ENCODE data around the gene CYB561D2. TPM values are rescaled to one million over a fixed set of nuclear protein-coding genes. Genes with fewer than 3 reads are reported as not detected.

Gene CYB561D2
- total and polyA plus RNA-seq, 9 of the 15 experiments (the other 6 are each of a cell fraction or from before 2014, with no cell fraction given): 4.2 to 16.6 (median 9.4) TPM

DNA sequence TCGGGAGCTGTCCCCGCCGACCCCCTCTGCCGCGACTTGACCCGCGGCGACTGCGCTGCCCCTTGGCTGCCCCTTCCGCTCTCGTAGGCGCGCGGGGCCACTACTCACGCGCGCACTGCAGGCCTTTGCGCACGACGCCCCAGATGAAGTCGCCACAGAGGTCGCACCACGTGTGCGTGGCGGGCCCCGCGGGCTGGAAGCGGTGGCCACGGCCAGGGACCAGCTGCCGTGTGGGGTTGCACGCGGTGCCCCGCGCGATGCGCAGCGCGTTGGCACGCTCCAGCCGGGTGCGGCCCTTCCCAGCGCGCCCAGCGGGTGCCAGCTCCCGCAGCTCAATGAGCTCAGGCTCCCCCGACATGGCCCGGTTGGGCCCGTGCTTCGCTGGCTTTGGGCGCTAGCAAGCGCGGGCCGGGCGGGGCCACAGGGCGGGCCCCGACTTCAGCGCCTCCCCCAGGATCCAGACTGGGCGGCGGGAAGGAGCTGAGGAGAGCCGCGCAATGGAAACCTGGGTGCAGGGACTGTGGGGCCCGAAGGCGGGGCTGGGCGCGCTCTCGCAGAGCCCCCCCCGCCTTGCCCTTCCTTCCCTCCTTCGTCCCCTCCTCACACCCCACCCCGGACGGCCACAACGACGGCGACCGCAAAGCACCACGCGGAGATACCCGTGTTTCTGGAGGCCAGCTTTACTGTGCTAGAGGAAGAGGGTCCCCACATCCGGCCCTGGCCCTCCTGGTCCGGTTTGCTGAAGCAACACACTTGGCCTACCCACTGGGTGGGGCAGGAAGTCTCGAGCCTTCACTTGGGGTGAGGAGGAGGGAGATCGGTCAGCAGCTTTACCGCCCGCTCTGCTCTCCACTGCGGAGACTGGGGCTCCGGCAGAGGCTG is 10.0 kb upstream of the CYB561D2 start, which contains the start of gene RASSF1 (continued):
- TF ChIP-seq, protein P1, sequence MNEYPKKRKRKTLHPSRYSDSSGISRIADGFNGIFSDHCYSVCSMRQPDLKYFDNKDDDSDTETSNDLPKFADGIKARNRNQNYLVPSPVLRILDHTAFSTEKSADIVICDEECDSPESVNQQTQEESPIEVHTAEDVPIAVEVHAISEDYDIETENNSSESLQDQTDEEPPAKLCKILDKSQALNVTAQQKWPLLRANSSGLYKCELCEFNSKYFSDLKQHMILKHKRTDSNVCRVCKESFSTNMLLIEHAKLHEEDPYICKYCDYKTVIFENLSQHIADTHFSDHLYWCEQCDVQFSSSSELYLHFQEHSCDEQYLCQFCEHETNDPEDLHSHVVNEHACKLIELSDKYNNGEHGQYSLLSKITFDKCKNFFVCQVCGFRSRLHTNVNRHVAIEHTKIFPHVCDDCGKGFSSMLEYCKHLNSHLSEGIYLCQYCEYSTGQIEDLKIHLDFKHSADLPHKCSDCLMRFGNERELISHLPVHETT (CRISPR knock-in tag; conservative IDR thresholded peaks at IDR 0.05 in 1 of 2, IDR thresholded peaks at IDR 0.05 in 1 of 2): no peak
- no peak for TF ChIP-seq ZNF507 (tag; conservative IDR thresholded peaks at IDR 0.05)
- peak; percentile 88 for TF ChIP-seq ZFX (CRISPR knock-in tag; IDR thresholded peaks at IDR 0.05)
- peak; percentile 69 for TF ChIP-seq SAP30 (IDR thresholded peaks at IDR 0.05; ENCODE audit: borderline replicate concordance, insufficient read depth, low read depth, low read length, poor library complexity, severe bottlenecking)
- TF ChIP-seq SMARCC2 (IDR thresholded peaks at IDR 0.05; ENCODE audit: low read depth): no peak
- no peak for TF ChIP-seq HMG20A (CRISPR knock-in tag; conservative IDR thresholded peaks at IDR 0.05)

DNA sequence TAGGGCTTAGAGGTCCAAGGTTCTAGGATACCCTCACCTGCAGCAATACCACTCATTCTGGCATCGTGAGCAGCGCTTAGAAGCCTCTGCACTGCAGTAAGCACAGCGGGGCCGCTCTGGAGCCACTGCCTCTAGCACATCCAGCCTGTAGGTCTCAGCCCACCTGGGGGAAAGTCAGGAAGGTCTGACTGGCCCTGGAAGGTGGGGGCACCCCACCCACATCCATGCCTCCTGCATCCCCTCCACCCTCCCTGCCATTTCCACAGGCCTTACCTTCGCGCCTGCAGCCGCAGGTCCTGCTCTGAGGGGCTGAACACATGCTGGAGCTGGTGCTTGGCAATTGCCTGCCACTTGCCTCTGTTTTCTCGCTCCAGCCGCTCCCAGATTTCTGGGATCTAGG is 9.1 kb upstream of the CYB561D2 start:
- no peak overlapping the region for H2AFZ ChIP-seq (ENCODE audit: low read depth, low read length)
- TF ChIP-seq, protein P2, sequence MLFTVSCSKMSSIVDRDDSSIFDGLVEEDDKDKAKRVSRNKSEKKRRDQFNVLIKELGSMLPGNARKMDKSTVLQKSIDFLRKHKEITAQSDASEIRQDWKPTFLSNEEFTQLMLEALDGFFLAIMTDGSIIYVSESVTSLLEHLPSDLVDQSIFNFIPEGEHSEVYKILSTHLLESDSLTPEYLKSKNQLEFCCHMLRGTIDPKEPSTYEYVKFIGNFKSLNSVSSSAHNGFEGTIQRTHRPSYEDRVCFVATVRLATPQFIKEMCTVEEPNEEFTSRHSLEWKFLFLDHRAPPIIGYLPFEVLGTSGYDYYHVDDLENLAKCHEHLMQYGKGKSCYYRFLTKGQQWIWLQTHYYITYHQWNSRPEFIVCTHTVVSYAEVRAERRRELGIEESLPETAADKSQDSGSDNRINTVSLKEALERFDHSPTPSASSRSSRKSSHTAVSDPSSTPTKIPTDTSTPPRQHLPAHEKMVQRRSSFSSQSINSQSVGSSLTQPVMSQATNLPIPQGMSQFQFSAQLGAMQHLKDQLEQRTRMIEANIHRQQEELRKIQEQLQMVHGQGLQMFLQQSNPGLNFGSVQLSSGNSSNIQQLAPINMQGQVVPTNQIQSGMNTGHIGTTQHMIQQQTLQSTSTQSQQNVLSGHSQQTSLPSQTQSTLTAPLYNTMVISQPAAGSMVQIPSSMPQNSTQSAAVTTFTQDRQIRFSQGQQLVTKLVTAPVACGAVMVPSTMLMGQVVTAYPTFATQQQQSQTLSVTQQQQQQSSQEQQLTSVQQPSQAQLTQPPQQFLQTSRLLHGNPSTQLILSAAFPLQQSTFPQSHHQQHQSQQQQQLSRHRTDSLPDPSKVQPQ (CRISPR knock-in tag; IDR thresholded peaks at IDR 0.05; ENCODE audit: borderline replicate concordance): no peak
- TF ChIP-seq ZFP36 (IDR thresholded peaks at IDR 0.05; ENCODE audit: low read depth, low read length, partially characterized antibody) (no peak), HMGN3 (IDR thresholded peaks at IDR 0.05; ENCODE audit: borderline replicate concordance, extremely low read depth, insufficient read length, low read depth, low read length) (no peak), L3MBTL2 (IDR thresholded peaks at IDR 0.05) (no peak), GATAD2B (IDR thresholded peaks at IDR 0.05; ENCODE audit: borderline replicate concordance) (no peak), NCOA2 (IDR thresholded peaks at IDR 0.05; ENCODE audit: partially characterized antibody in 2 of 2) (no peak), NFE2 (IDR thresholded peaks at IDR 0.05; ENCODE audit: low read depth) (no peak), CSDE1 (IDR thresholded peaks at IDR 0.05) (no peak), ZNF551 (CRISPR knock-in tag; IDR thresholded peaks at IDR 0.05) (no peak)

More for the DNA sequence above, 9.1 kb upstream of the CYB561D2 start:
- ATAC-seq (no peak), DNase-seq (ENCODE audit: extremely low read depth in 1 of 4, low spot score in 3 of 4) (no peak), FAIRE-seq (no peak)
- Histone ChIP-seq H3K79me2 (ENCODE audit: control insufficient read depth, insufficient read depth, low read length) (peaks cover 41% of the 10 kb centered on the region), H3K4me2 (ENCODE audit: insufficient read depth, low read length) (peak overlapping the region; percentile 72), H3K27ac (ENCODE audit: extremely low read depth, low read depth, low read length) (peak overlapping the region; percentile 99; the same call in 2 of the 3 replicates), H3K9me3 (replicated peaks; ENCODE audit: control insufficient read depth, insufficient read depth, low read depth, low read length) (no peaks in the 10 kb centered on the region), H4K20me1 (replicated peaks; ENCODE audit: control insufficient read depth, insufficient read depth, low read length) (no peaks in the 10 kb centered on the region), H3K4me1 (replicated peaks in 1 of 2; ENCODE audit: control insufficient read depth in 2 of 2, insufficient read depth in 2 of 2, low read length in 2 of 2) (peaks cover 24 to 58% of the 10 kb centered on the region in 2 experiments; a peak in 4 of 5 replicates), H3K9ac (ENCODE audit: insufficient read depth in 1 of 2, low read depth in 2 of 2, low read length in 2 of 2) (peak overlapping the region; percentile 64 to 98; a peak in 3 of 4 replicates), H3K27me3 (ENCODE audit: control insufficient read depth in 2 of 2, insufficient read depth in 2 of 2, low read length in 2 of 2) (no peaks in the 10 kb centered on the region), H3K9me1 (ENCODE audit: control insufficient read depth, insufficient read depth, low read length) (peaks cover 3% of the 10 kb centered on the region), H3K36me3 (ENCODE audit: control insufficient read depth, insufficient read depth, low read length) (peaks cover 2% of the 10 kb centered on the region; the same call in 1 of the 3 replicates), H3K4me3 (peak overlapping the region; percentile 96; the same call in 1 of the 2 replicates)
- BruUV-seq (replicated peaks): no TSS peak
- CTCF ChIA-PET (ENCODE audit: low intra/inter-chr PET ratio): no interaction called here
- in situ Hi-C loops (cut with MboI) (no loop called here), intact Hi-C loops (cut with micrococcal nuclease) (no loop called here)
- 92% methylated on average over 5 of the region's 9 CpGs for WGBS (ENCODE audit: insufficient coverage, low coverage, missing lambda C conversion rate)
- POLR2A ChIA-PET: interaction anchor here (0.5 to 1.5 kb wide), 3 partner anchors 9 to 243 kb away, joined by 3 to 5 read pairs (median 4); partner anchors contain the start of genes CYB561D2, NPRL2 and TUSC2
